ENCODE data around the gene UROC1. TPM values are rescaled to one million over a fixed set of nuclear protein-coding genes. Genes with fewer than 3 reads are reported as not detected.

UROC1 gene
- total RNA-seq, 1 experiment from 2014 or later = not detected

DNA sequence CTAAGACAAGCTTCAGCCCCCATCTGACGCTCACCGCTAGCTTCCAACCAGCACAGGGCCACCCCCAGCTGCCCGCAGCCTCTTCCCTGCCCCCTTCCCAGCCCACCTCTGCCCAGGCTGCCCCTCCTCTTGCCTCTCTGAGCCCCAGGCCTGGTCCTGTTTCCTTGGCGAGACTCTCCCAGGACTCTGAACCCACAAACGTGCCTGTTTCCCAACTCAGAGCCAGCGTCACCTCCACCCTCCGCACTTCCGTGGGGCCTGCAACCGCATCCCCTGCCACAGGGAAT is 76.9 kb downstream of the UROC1 start:
- peaks cover 32% of the 10 kb centered on the region for H3K36me3 Mint-ChIP-seq (ENCODE audit: insufficient read depth, unreplicated experiment)
- H3K4me3 Mint-ChIP-seq (ENCODE audit: unreplicated experiment) = no peak overlapping the region
- BruUV-seq (replicated peaks) = no TSS peak
- ChIA-PET POLR2A (interaction anchor here (0.6 to 0.7 kb wide), 2 partner anchors 10 to 826 kb away, joined by 3 to 4 read pairs; no protein-coding TSS in a partner anchor), CTCF (interaction anchor here (0.6 kb wide), 1 partner anchor 77 kb away, joined by 3 read pairs; no protein-coding TSS in a partner anchor)
- no peak for DNase-seq (ENCODE audit: unreplicated experiment)
- TF ChIP-seq, protein P1, sequence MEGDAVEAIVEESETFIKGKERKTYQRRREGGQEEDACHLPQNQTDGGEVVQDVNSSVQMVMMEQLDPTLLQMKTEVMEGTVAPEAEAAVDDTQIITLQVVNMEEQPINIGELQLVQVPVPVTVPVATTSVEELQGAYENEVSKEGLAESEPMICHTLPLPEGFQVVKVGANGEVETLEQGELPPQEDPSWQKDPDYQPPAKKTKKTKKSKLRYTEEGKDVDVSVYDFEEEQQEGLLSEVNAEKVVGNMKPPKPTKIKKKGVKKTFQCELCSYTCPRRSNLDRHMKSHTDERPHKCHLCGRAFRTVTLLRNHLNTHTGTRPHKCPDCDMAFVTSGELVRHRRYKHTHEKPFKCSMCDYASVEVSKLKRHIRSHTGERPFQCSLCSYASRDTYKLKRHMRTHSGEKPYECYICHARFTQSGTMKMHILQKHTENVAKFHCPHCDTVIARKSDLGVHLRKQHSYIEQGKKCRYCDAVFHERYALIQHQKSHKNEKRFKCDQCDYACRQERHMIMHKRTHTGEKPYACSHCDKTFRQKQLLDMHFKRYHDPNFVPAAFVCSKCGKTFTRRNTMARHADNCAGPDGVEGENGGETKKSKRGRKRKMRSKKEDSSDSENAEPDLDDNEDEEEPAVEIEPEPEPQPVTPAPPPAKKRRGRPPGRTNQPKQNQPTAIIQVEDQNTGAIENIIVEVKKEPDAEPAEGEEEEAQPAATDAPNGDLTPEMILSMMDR (IDR thresholded peaks at IDR 0.05; ENCODE audit: unreplicated experiment) = no peak
- no peak overlapping the region for H3K27ac Mint-ChIP-seq (ENCODE audit: low read depth, unreplicated experiment)
- H3K9me3 Mint-ChIP-seq (ENCODE audit: unreplicated experiment) = no peaks in the 10 kb centered on the region
- intact Hi-C loops (cut with micrococcal nuclease) = no loop called here
- no peaks in the 10 kb centered on the region for H3K27me3 Mint-ChIP-seq (ENCODE audit: insufficient read depth, unreplicated experiment)
- H3K4me1 Mint-ChIP-seq (ENCODE audit: insufficient read depth, unreplicated experiment) = no peaks in the 10 kb centered on the region

DNA sequence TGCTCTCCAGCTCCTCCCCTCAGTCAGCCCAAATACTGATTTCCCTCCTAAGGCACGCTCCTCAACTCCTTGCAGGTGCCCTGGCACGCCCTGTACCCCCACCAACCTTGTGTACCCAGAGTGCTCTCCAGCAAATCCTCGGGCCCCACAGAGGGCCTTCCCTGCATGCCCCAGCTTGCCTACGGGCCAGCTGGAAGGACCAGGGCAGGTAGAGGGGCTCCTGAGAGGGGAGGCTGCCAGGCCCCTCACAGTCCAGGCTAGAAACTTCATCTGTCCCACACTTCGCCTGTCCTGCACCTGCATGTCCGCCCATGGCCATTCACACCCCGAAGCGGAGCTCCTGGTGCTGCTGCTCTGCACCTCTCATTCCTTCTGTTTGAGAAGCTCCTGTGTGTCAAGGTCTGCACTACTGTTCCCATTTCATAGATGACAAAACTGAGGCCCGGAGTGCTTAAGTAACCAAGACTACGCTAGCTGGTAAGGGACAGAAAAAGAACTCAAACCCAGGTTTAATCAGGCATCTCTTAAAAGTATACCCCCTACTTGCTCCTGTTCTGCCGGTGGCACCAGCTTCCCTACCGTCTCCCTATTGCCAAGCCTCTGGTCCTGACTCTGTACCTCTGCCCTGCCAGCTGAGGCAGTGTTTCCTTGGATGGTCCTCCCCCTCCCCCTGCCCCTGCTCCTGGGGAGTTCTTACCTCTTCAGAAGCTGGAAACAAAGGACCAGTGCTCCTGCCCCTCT is 77.4 kb downstream of the UROC1 start:
- Mint-ChIP-seq H3K36me3 (ENCODE audit: insufficient read depth, unreplicated experiment) (peaks cover 32% of the 10 kb centered on the region), H3K4me1 (ENCODE audit: insufficient read depth, unreplicated experiment) (no peaks in the 10 kb centered on the region), H3K27me3 (ENCODE audit: insufficient read depth, unreplicated experiment) (no peaks in the 10 kb centered on the region), H3K27ac (ENCODE audit: low read depth, unreplicated experiment) (no peak overlapping the region), H3K4me3 (ENCODE audit: unreplicated experiment) (no peak overlapping the region), H3K9me3 (ENCODE audit: unreplicated experiment) (no peaks in the 10 kb centered on the region)
- ChIA-PET POLR2A (interaction anchor here (0.6 to 0.7 kb wide), 2 partner anchors 10 to 826 kb away, joined by 3 to 4 read pairs; no protein-coding TSS in a partner anchor), CTCF (interaction anchor here (0.6 kb wide), 1 partner anchor 77 kb away, joined by 3 read pairs; no protein-coding TSS in a partner anchor)
- TF ChIP-seq, protein P1 (IDR thresholded peaks at IDR 0.05; ENCODE audit: unreplicated experiment) = no peak
- no TSS peak for BruUV-seq (replicated peaks)
- intact Hi-C loops (cut with micrococcal nuclease) = no loop called here
- DNase-seq (ENCODE audit: unreplicated experiment) = no peak

DNA sequence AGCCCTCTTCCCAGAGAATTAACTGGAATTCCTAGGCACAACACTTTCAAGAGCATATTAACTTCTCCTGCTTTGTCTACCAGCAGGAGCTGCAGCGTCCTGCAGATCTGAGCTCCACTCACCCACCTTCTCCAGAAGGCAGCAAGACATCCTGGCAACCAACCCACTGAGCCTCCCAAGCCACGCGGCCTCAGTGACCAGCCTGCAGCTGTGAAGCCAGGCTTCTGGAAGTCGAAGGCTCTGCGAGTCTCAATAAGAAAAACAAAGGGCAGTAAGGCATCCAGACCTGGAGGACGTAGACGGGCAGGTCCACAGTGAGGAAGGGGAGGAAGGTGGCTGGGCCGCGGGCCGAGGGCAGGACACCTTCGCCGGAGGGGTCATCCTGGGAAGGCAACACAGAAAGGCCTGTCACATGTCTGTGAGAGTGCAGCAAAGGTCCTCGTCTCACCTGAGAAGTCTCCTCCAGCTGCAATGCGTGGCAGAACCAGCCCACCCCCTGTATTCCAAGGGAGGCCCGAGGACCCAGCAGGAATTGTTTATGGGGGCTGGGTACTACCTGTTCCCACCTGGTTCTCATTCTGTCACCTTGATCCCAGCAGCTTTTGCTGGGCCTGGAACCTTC is 78.1 kb downstream of the UROC1 start:
- Mint-ChIP-seq H3K27me3 (ENCODE audit: insufficient read depth, unreplicated experiment) (no peaks in the 10 kb centered on the region), H3K27ac (ENCODE audit: low read depth, unreplicated experiment) (no peak overlapping the region), H3K4me1 (ENCODE audit: insufficient read depth, unreplicated experiment) (no peaks in the 10 kb centered on the region), H3K9me3 (ENCODE audit: unreplicated experiment) (no peaks in the 10 kb centered on the region), H3K4me3 (ENCODE audit: unreplicated experiment) (no peak overlapping the region), H3K36me3 (ENCODE audit: insufficient read depth, unreplicated experiment) (peaks cover 32% of the 10 kb centered on the region)
- TF ChIP-seq, protein P1 (IDR thresholded peaks at IDR 0.05; ENCODE audit: unreplicated experiment) = no peak
- POLR2A ChIA-PET = no interaction called here
- intact Hi-C loops (cut with micrococcal nuclease) = no loop called here
- BruUV-seq (replicated peaks) = no TSS peak
- DNase-seq (ENCODE audit: unreplicated experiment) = no peak
- CTCF ChIA-PET = interaction anchor here (0.7 kb wide), 2 partner anchors 32 to 199 kb away, joined by 3 to 4 read pairs; no protein-coding TSS in a partner anchor

DNA sequence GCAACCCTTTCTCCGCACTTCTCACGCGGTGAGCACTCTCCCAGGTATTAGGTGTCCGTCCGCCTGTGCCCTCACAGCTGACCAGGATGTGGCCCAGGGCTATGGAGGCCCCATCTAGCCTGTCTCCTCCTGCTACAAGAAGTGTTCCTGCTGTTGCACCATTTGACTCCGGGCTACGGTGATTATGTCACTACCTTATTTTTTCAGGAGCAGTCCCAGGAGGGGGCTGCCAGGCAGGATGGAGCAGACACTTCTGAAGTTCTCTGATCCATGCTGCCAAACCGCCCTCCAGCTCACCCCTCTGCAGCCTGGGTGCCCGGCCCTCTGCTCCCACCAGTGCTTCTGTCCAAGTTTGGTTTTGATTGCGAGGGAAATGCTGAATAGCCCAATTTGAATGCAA is 78.8 kb downstream of the UROC1 start:
- H3K36me3 Mint-ChIP-seq (ENCODE audit: insufficient read depth, unreplicated experiment) = peaks cover 32% of the 10 kb centered on the region
- H3K4me1 Mint-ChIP-seq (ENCODE audit: insufficient read depth, unreplicated experiment) = no peaks in the 10 kb centered on the region
- H3K9me3 Mint-ChIP-seq (ENCODE audit: unreplicated experiment) = no peaks in the 10 kb centered on the region
- no peak overlapping the region for H3K27ac Mint-ChIP-seq (ENCODE audit: low read depth, unreplicated experiment)
- H3K27me3 Mint-ChIP-seq (ENCODE audit: insufficient read depth, unreplicated experiment) = no peaks in the 10 kb centered on the region
- DNase-seq (ENCODE audit: unreplicated experiment) = no peak
- no peak overlapping the region for H3K4me3 Mint-ChIP-seq (ENCODE audit: unreplicated experiment)
- TF ChIP-seq, protein P1 (IDR thresholded peaks at IDR 0.05; ENCODE audit: unreplicated experiment) = no peak
- CTCF ChIA-PET = interaction anchor here (0.7 kb wide), 1 partner anchor 198 kb away, joined by 3 read pairs; no protein-coding TSS in a partner anchor
- no TSS peak for BruUV-seq (replicated peaks)
- intact Hi-C loops (cut with micrococcal nuclease) = no loop called here
- POLR2A ChIA-PET = no interaction called here
